ENCODE measurements around the gene ACSBG1. TPM values are rescaled to one million over a fixed set of nuclear protein-coding genes. Genes with fewer than 3 reads are reported as not detected.

Gene ACSBG1
- total and polyA plus RNA-seq, 2 of the 8 experiments (the other 6 are each of a cell fraction or from before 2014, with no cell fraction given): 5.4 to 7.1 TPM

- TF ChIP-seq SP4 (IDR thresholded peaks at IDR 0.05; ENCODE audit: low read length) (no peak), POU5F1 (IDR thresholded peaks at IDR 0.05; ENCODE audit: low read depth, low read length) (no peak)
These were observed 14.8 kb upstream of the ACSBG1 start (continued) for GRCh38 chr15:78249131-78249530.

All from H1 (cell line).